Upper lobe of right lung (tissue), 1 donor: ENCODE results near the gene NCKAP5. TPM values are rescaled to one million over a fixed set of nuclear protein-coding genes. Genes with fewer than 3 reads are reported as not detected.

Source experiments
- ATAC-seq: fragments of 200-7000 bp; cut with Tn5 transposase; one replicate; pipeline ENCODE4 v1.9.1; 2020; ENCODE audit warnings: mild to moderate bottlenecking, moderate library complexity
- DNase-seq: peaks from one replicate; pipeline ENCODE4 v3.0.0-alpha.2; 2020
- H3K27ac ChIP-seq: fragments of 200-600 bp; one replicate; pipeline ENCODE4 v1.8.0; 2022
- H3K27me3 ChIP-seq: fragments of 200-600 bp; one replicate; pipeline ENCODE4 v1.8.0; 2022; ENCODE audit warnings: mild to moderate bottlenecking
- H3K36me3 ChIP-seq: fragments of 200-600 bp; one replicate; pipeline ENCODE4 v1.8.0; 2022
- H3K4me1 ChIP-seq: fragments of 200-600 bp; one replicate; pipeline ENCODE4 v1.8.0; 2022
- H3K4me3 ChIP-seq: fragments of 200-600 bp; one replicate; pipeline ENCODE4 v1.8.0; 2022; ENCODE audit warnings: mild to moderate bottlenecking
- H3K9me3 ChIP-seq: fragments of 200-600 bp; one replicate; pipeline ENCODE4 v1.8.0; 2022
- CTCF ChIP-seq: fragments of 200-600 bp; IDR thresholded peaks from one replicate; pipeline ENCODE4 v1.8.0; 2022; ENCODE audit warnings: antibody characterized with exemption
- intact Hi-C: fragments of 100-400 bp; cut with DNase I; formaldehyde crosslinking; loops from one replicate; pipeline ENCODE4 v1.11.0; 2022
- total RNA-seq: library from RNA; stranded (reverse); fragmentation: NEBNext Ultra II Directional; extraction: Animal tissue kit (Norgen Biotek cat#: 25700); gene quantifications from one replicate; pipeline ENCODE4 v1.2.1, GENCODE V29; 2021
- donor health status: DM: no; HTN: yes; CAD: no; lungs with severe emphysema.

Gene NCKAP5
- total RNA-seq, 1 donor from 2014 or later, result 40.8 TPM

- intact Hi-C loops, result no loop called here
- no peaks in the 10 kb centered on the region for H3K27me3 ChIP-seq
- H3K36me3 ChIP-seq, result no peaks in the 10 kb centered on the region
- DNase-seq (no peak), ATAC-seq (no peak)
- H3K4me1 ChIP-seq, result no peaks in the 10 kb centered on the region
- no peak overlapping the region for H3K27ac ChIP-seq
- no peaks in the 10 kb centered on the region for H3K9me3 ChIP-seq
- H3K4me3 ChIP-seq, result no peak overlapping the region
- no peak for TF ChIP-seq CTCF
Observed at GRCh38 chr2:133512121-133512520, 56.1 kb downstream of the NCKAP5 start.

GRCh38 chr2:133511679-133512078 is 56.6 kb downstream of the NCKAP5 start:
- no peaks in the 10 kb centered on the region for H3K36me3 ChIP-seq
- DNase-seq (no peak), ATAC-seq (no peak)
- no peak overlapping the region for H3K27ac ChIP-seq
- TF ChIP-seq CTCF, result no peak
- intact Hi-C loops, result no loop called here
- no peaks in the 10 kb centered on the region for H3K27me3 ChIP-seq
- no peaks in the 10 kb centered on the region for H3K4me1 ChIP-seq
- H3K4me3 ChIP-seq, result no peak overlapping the region
- H3K9me3 ChIP-seq, result no peaks in the 10 kb centered on the region

GRCh38 chr2:133509777-133510176 is 58.5 kb downstream of the NCKAP5 start:
- Histone ChIP-seq H3K9me3 (no peaks in the 10 kb centered on the region), H3K4me3 (no peak overlapping the region), H3K27me3 (no peaks in the 10 kb centered on the region), H3K27ac (no peak overlapping the region), H3K36me3 (no peaks in the 10 kb centered on the region), H3K4me1 (peaks cover 6% of the 10 kb centered on the region)
- TF ChIP-seq CTCF, result no peak
- intact Hi-C loops, result no loop called here
- DNase-seq, result no peak
- ATAC-seq, result no peak

- Histone ChIP-seq H3K27me3 (no peaks in the 10 kb centered on the region), H3K9me3 (no peaks in the 10 kb centered on the region), H3K4me3 (no peak overlapping the region), H3K27ac (no peak overlapping the region), H3K36me3 (no peaks in the 10 kb centered on the region), H3K4me1 (peaks cover 11% of the 10 kb centered on the region)
- intact Hi-C loops, result no loop called here
- DNase-seq (no peak), ATAC-seq (no peak)
- TF ChIP-seq CTCF, result no peak
Observed at GRCh38 chr2:133508546-133509165, 59.6 kb downstream of the NCKAP5 start.

GRCh38 chr2:133506996-133507395 is 61.3 kb downstream of the NCKAP5 start:
- no peak overlapping the region for H3K27ac ChIP-seq
- H3K4me1 ChIP-seq, result peaks cover 11% of the 10 kb centered on the region
- H3K9me3 ChIP-seq, result no peaks in the 10 kb centered on the region
- DNase-seq (no peak), ATAC-seq (no peak)
- no peak for TF ChIP-seq CTCF
- intact Hi-C loops, result no loop called here
- H3K36me3 ChIP-seq, result no peaks in the 10 kb centered on the region
- H3K27me3 ChIP-seq, result no peaks in the 10 kb centered on the region
- H3K4me3 ChIP-seq, result no peak overlapping the region
